Activated CD4-positive, CD25-positive, alpha-beta regulatory T cell treated with anti-CD3 and anti-CD28 coated beads, Interleukin-2, amount 50 U/mL, for 72 hours (primary cell): ENCODE measurements around the gene RAB1A.
"Not testable (repeated sequence)": the region's sequence is repeated elsewhere in the genome, so short reads cannot be mapped to it uniquely, and the experiment has no call there.

Experiments
- DNase-seq: peaks from one replicate; pipeline ENCODE4 v3.0.0; 2021

The RAB1A gene

GRCh38 chr2:65134158-65134557 is 4.3 kb upstream of the RAB1A start:
- no peak for DNase-seq

- no peak for DNase-seq
These were observed 3.7 kb upstream of the RAB1A start for GRCh38 chr2:65133626-65134025.

GRCh38 chr2:65132930-65133329 is 3.0 kb upstream of the RAB1A start:
- DNase-seq = not testable (repeated sequence)

DNA sequence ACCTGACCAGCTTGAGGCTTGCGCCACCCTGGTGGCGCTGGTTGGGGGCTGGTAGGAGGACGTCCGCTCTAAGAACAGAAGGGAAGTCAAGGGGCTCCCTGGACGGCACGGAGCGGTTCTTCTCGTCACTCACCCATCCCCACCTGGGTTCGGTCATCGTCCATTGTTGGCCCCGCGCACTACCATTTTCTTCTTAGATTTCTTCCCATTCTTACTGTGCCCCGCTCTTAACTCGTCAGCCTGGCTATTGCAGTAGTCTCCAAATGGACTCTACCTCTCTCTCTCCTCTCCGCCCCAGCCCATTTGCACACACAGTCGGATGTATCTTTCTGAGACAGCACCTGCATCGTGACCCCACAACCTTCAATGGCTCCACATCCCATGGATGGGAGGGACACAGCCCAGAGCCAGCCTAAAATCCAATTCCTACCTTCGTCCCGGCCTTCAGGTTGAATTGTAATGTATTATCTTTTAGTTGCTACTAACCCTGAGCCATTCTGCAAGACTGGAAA is 814 bp upstream of the RAB1A start:
- DNase-seq = no peak

DNA sequence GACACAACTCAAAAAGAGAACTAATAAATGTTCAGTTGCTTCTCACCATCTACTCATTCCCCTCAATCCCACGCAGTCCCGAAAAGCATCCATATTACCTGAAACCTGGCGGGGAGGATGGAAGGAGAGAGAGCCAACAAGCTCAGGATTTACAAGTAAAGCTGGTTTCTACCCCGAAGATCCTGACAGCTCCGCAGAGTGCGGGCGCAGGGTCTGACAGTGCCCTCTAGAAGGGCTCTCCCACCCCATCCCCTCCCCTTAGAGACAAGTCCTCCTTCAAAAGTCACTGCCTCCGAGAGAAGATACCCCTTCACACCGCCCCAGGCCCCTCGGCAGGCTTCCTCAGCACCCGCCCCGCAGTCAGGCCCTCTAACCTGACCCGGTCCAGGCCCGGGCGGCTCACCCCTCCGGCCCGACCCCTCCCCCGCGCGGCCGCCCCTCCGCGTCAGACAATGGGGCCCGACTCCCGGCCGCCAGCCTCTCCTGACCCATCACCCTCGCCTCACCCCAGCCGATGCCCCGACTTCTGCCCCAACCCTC is 550 bp downstream of the RAB1A start:
- peak; percentile 65 for DNase-seq

DNA sequence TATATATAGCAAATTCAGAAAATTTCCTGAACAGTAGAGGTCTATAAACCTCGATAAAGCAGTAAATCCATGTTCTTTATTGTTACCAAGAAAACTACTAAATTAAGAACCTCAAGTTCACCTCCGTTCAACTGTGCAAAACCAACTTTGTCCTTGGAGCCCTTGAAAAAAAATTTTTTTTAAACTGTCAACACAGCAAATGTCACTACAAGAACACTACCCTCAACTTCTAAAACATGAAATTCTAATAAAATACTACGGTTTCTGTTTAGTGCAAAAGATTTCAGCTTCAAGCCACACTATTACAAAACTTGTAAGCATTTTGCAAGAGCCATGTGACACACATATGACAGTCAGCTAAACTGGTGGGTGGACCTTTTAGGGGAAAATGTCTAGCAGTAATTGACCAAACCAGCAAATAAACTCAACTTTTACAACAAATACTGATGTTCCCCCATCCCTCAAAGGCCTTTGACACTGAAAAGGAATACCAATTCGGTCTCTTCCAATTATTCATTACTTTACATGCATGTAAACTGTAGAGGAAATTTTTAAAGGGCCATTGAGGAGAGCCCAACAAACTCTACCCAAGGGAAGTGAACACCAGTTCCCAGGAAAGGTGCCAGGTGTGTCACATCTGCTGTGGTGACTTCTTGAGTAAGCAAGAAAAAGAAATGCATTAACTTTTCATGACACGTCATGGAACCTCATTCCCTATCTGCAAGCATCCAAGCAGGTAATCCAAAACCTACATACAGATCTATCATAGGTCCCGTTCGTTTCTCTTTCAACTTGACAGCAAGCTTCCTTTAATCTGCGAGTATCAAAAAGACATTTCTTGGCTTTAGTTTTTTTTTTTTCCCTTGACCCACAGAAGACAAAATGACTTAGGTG is 1.4 kb downstream of the RAB1A start:
- no peak for DNase-seq

GRCh38 chr2:65125457-65125856 is 4.4 kb downstream of the RAB1A start:
- not testable (repeated sequence) for DNase-seq

- DNase-seq = no peak
These were observed 7.6 kb downstream of the RAB1A start for GRCh38 chr2:65122313-65122712.

GRCh38 chr2:65120990-65121693 is 8.8 kb downstream of the RAB1A start:
- DNase-seq = no peak

DNA sequence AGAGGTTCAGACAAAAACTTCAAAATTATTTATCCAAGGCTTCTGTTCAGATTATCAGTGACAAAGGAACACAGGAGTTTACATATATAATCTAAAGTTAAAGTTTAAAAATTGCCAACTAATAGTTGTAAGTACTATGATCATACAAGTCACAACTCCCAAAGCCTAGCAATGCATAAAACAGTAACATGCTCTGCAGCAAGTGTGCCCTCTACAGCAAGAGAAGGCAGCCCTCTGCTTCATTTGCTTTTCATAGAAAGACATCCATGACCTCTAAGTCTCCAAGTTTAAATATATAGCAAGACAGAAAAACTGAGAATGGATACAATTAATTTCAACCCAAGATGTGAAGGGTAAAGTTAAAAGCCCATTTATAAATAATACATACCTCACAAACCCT is 13.3 kb downstream of the RAB1A start:
- no peak for DNase-seq

DNA sequence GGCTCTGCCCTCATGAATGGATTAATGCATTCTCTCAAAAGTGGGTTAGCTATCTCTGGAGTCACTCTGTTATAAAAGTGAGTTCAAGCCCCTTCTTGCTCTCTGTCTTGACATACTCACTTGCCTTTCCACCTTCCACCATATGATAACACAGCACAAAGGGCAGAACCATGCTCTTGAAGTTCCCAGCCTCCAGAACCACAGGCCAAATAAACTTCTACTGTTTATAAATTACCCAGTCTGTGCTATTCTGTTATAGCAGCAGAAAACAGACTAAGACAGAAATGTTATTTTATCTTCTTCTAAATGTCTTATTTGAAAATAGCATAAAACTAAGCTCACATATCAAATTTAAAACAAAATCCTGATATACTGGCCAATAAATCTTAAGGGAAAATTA is 15.0 kb downstream of the RAB1A start:
- no peak for DNase-seq

DNA sequence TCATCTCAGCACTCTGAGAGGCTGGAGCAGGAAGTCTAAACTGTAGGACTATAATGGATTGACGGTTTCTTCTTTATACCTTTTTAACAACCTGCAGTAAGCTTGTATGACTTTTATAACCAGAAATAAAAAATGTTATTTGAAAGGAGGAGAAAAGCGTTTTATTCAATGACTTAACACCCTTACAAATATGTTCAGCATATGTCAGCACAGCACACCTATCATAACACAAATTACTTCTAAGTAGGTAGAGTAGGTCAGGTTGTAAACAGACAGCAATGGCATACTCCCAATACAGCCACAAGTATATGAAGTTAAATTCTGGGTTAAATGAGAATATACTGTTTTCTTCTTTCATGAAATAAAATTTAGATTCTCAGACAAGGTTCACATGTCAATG is 16.1 kb downstream of the RAB1A start:
- no peak for DNase-seq

- DNase-seq = no peak
These were observed 16.7 kb downstream of the RAB1A start for GRCh38 chr2:65113229-65113628.

DNA sequence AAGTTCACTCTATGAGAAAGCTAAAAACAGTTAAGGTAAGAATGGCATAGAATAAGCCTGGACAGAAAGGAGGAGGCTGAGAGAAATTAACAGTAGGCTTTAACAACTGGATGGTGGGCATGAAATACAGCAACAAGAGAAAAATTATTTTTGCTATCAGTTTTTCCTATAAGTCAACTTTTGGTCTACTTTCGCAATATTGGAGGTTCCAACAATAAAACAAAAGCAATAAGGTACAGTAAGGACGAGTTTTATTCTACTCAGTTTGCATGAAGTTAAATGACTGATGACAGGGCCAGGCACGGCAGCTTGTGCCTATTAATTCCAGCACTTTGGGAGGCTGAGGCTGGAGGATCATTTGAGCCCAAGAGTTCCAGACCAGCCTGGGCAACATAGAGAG is 17.3 kb downstream of the RAB1A start:
- DNase-seq = no peak

DNA sequence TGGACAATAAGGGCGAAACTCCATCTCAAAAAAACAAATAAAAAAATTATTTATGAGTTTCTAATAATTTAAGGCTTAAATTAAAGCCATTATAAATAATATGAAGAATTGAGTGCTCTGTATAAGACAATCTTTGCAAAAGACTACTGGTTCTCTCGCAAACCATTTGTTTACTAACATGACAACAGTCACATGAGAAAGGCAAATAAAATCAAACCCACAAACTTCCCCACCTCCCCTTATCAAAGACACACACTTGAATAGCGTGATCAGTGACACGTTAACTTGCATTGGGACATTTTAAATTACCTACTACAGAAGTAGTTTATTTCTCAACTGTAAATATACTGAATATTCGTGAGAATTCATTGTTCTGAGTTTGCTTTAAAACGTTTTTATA is 21.1 kb downstream of the RAB1A start:
- DNase-seq = no peak

- no peak for DNase-seq
These were observed 22.4 kb downstream of the RAB1A start for GRCh38 chr2:65107530-65107929.

DNA sequence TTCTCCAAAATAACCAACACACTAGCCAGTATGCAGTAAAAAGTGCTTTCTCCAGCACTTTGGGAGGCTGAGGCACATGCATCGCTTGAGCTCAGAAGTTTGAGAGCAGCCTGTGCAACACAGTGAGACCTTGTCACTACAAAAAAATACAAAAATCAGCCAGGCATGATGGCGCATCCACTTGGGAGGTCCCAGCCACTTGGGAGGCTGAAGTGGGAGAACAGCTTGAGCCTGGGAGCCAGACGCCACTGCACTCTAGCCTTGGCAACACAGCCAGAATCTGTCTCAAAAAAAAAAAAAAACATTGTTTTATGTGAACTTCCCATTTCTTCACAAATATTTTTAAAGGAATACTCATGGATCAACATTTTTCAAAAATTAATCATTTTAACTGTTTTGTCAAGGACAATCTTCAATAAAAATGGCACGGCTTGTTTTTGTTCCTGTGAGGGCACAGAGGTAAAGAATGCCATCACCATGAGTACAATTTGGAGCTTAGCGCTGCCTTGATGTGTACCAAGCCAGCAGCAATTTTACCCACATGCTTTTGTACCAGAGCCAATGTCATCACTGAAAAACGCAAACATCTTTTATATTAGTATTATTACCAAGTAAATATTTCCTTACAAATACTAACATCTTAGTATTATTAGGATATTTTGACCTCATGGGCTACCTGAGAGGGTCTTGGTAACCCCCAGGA is 26.7 kb downstream of the RAB1A start:
- DNase-seq = no peak

- DNase-seq = no peak
These were observed 28.8 kb downstream of the RAB1A start for GRCh38 chr2:65101071-65101470.

DNA sequence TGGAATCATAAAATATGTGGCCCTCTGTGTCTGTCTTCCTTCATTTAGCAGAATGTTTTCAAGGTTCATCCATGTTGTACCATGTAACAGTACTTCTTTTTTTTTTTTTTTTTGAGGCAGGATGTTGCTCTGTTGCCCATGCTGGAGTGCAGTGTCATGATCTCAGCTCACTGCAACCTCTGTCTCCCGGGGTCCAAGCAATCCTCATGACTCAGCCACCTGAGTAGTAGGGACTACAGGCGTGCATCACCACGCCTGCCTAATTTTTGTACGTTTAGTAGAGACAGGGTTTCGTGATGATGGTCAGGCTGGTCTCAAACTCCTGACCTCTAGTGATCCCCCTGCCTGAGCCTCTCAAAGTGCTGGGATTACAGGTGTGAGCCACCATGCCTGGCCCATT is 31.2 kb downstream of the RAB1A start:
- no peak for DNase-seq

DNA sequence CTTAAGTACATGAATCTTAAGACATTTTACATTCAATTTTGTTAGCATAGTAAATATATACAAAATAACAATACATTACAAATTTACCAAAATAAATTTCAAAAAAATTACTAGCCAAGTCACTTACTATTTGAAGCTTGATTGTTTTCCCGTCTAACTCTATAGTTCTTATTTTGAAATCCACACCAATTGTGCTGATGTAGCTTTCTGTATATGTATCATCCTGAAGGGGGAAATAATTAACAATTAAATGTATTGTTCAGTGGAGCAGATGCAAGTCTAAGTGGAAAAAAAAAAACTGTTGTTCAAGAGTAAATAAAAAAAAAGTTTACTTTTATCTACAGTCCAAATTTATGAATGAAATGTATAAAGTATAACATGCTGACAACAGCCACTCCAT is 32.1 kb downstream of the RAB1A start:
- no peak for DNase-seq

- DNase-seq = no peak
These were observed 33.0 kb downstream of the RAB1A start for GRCh38 chr2:65096948-65097347.

GRCh38 chr2:65093211-65093610 is 36.7 kb downstream of the RAB1A start:
- DNase-seq = no peak

DNA sequence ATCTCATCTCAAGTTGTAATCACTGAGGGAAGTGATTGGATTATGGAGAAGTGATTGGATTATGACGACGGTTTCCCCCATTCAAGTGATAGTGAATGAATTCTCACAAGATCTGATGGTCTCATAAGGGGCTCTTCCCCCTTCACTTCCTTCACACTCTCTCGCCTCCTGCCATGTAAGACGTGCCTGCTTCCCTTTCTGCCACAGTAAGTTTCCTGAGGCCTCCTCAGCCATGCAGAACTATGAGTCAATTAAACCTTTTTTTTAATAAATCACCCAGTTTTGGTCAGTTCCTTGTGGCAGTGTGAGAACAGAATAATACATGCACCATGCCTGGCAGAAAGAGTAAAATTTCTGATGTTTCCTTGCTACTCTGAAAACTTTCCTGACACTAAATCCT is 37.1 kb downstream of the RAB1A start:
- DNase-seq = no peak
